Right lobe of liver (tissue), 4 donors: Measurements from ENCODE around the gene METTL23.

Experiments used
- CTCF ChIP-seq, 4 donors: fragments of 200-600 bp in 3 of 4; fragments of 450-650 bp in 1 of 4; IDR thresholded peaks; one replicate each; pipeline versions ENCODE4 v1.5.1 to v1.8.0; 2016 to 2022; ENCODE audit warnings: antibody characterized with exemption in 4 of 4, mild to moderate bottlenecking in 2 of 4
- POLR2A ChIP-seq: fragments of 450-650 bp; IDR thresholded peaks from one replicate; pipeline ENCODE4 v1.6.1; 2017; ENCODE audit warnings: antibody characterized with exemption, mild to moderate bottlenecking
- donor health status: DM: no; HTN: no; CAD: no.
- donor health status: DM: no; HTN: no; CAD: no.
- donor health status: DM: no; HTN: yes; CAD: no.

- no peak for TF ChIP-seq CTCF (IDR thresholded peaks at IDR 0.05)
- TF ChIP-seq POLR2A = no peak
Measured at GRCh38 chr17:76723812-76724211, 2.8 kb upstream of the METTL23 start.
